ENCODE results near the gene KCNJ18. TPM values are rescaled to one million over a fixed set of nuclear protein-coding genes. Genes with fewer than 3 reads are reported as not detected.
"Not testable (repeated sequence)": the region's sequence is repeated elsewhere in the genome, so short reads cannot be mapped to it uniquely, and the experiment has no call there.

Gene KCNJ18
- total RNA-seq, 1 experiment from 2014 or later = not detected

DNA sequence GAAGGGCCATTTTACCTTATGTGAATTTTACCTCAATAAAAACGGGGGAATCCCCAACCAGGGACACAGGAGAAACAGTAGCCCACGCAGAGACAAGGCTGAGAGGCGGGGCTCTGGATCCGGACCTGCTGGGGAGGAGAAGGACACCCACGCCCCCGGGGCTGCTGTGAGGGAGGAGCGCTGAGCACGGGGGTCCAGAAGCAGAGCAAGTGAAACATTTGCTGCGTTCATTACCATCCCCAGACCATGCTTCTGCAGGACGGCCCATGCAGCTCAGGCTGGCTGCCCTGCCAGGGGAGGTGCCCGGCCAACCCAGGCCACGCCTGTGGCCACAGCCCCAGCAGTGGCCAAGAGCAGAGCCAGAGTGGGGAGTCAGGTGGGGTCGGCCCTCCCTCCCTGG is 50.0 kb downstream of the KCNJ18 start:
- H3K23me2 ChIP-seq (ENCODE audit: insufficient read length, low read depth, low read length, poor library complexity, severe bottlenecking) = no peaks in the 10 kb centered on the region

DNA sequence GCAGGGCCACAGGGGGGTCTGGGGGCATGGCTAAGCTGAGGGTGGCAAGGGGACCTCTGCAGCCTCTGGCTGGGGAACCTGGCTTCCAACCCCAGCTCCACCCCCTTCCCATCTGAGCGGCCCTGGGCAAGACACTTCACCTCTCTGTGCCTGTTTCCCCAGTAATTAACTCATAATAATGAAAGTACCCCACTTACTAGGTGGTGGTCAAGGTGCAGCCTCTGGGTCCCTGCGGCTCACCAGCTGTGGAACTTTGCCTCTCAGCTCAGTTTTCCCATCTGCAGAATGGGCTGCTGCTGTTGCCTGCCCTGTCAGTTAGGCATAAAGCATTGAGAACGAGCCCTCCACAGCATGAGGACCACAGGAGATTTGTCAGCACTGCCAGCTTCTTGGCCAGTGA is 51.8 kb downstream of the KCNJ18 start:
- H2BK12ac ChIP-seq (ENCODE audit: insufficient read length, low read depth, low read length); H2BK15ac ChIP-seq (ENCODE audit: low read depth, low read length); H3K14ac ChIP-seq (ENCODE audit: insufficient read depth, low read length); H3K79me1 ChIP-seq (ENCODE audit: insufficient read depth, low read depth, low read length, poor library complexity, severe bottlenecking); H3K4me2 ChIP-seq (ENCODE audit: insufficient read depth, insufficient read length, low read length); H3K4me1 Mint-ChIP-seq; H3K23ac ChIP-seq (ENCODE audit: insufficient read length, low read depth, low read length); DNase-seq; H3K4ac ChIP-seq (ENCODE audit: low read depth, low read length); H4K91ac ChIP-seq (ENCODE audit: insufficient read length, low read depth, low read length); H3K9ac ChIP-seq (ENCODE audit: extremely low read depth, insufficient read length, low read length); H3K79me2 ChIP-seq (ENCODE audit: insufficient read depth, low read length); H2BK20ac ChIP-seq (ENCODE audit: low read depth, low read length, poor library complexity, severe bottlenecking); H4K5ac ChIP-seq (ENCODE audit: insufficient read length, low read depth, low read length); H3K27me3 Mint-ChIP-seq (ENCODE audit: low read depth); H3K56ac ChIP-seq (ENCODE audit: insufficient read length, low read depth, low read length); H2AK5ac ChIP-seq (ENCODE audit: insufficient read length, low read length); H4K8ac ChIP-seq (replicated peaks; ENCODE audit: insufficient read length, low read depth, low read length); H4K20me1 ChIP-seq (ENCODE audit: control insufficient read depth, insufficient read depth, insufficient read length); H2AFZ ChIP-seq (ENCODE audit: low read length); H3K27me3 ChIP-seq (ENCODE audit: insufficient read depth, low read length); H2BK120ac ChIP-seq (ENCODE audit: low read depth, low read length, poor library complexity, severe bottlenecking); H2BK5ac ChIP-seq (ENCODE audit: insufficient read length, low read length); H3K27ac Mint-ChIP-seq; H3K18ac ChIP-seq (ENCODE audit: insufficient read length, low read depth, low read length); H3K4me3 Mint-ChIP-seq; H3K23me2 ChIP-seq (ENCODE audit: insufficient read length, low read depth, low read length, poor library complexity, severe bottlenecking); H3K4me1 ChIP-seq (ENCODE audit: insufficient read depth, low read length); H3K27ac ChIP-seq (ENCODE audit: insufficient read length, low read depth, low read length); H3T11ph ChIP-seq (ENCODE audit: low read length): not testable (repeated sequence)
- no CpG with 5 or more reads among the region's 3 CpGs for WGBS (ENCODE audit: extremely low coverage, insufficient read length, low lambda C conversion rate)
- peaks cover 51 to 53% of the 10 kb centered on the region in 2 experiments for H3K9me3 Mint-ChIP-seq
- peaks cover 18% of the 10 kb centered on the region for H3K9me3 ChIP-seq (ENCODE audit: control insufficient read depth, low read depth, low read length)
- peaks cover 1 to 16% (median 7%) of the 10 kb centered on the region in 3 experiments; a peak in 6 of 7 replicates for H3K36me3 Mint-ChIP-seq (ENCODE audit: insufficient read depth in 1 of 3, low read depth in 3 of 3)

More for the DNA sequence above, 50.0 kb downstream of the KCNJ18 start:
- H3K56ac ChIP-seq (ENCODE audit: insufficient read length, low read depth, low read length) = no peak overlapping the region
- no peak overlapping the region for H4K8ac ChIP-seq (replicated peaks; ENCODE audit: insufficient read length, low read depth, low read length)
- no peak overlapping the region for H2BK5ac ChIP-seq (ENCODE audit: insufficient read length, low read length)
- no peak for DNase-seq
- no peak overlapping the region for H4K91ac ChIP-seq (ENCODE audit: insufficient read length, low read depth, low read length)
- no peak overlapping the region for H2BK12ac ChIP-seq (ENCODE audit: insufficient read length, low read depth, low read length)
- H3K18ac ChIP-seq (ENCODE audit: insufficient read length, low read depth, low read length) = no peak overlapping the region
- H3K9ac ChIP-seq (ENCODE audit: extremely low read depth, insufficient read length, low read length) = no peak overlapping the region
- no peak overlapping the region for H2BK120ac ChIP-seq (ENCODE audit: low read depth, low read length, poor library complexity, severe bottlenecking)
- H3K4me1 ChIP-seq (ENCODE audit: insufficient read depth, low read length) = no peaks in the 10 kb centered on the region
- TF ChIP-seq, protein P1, sequence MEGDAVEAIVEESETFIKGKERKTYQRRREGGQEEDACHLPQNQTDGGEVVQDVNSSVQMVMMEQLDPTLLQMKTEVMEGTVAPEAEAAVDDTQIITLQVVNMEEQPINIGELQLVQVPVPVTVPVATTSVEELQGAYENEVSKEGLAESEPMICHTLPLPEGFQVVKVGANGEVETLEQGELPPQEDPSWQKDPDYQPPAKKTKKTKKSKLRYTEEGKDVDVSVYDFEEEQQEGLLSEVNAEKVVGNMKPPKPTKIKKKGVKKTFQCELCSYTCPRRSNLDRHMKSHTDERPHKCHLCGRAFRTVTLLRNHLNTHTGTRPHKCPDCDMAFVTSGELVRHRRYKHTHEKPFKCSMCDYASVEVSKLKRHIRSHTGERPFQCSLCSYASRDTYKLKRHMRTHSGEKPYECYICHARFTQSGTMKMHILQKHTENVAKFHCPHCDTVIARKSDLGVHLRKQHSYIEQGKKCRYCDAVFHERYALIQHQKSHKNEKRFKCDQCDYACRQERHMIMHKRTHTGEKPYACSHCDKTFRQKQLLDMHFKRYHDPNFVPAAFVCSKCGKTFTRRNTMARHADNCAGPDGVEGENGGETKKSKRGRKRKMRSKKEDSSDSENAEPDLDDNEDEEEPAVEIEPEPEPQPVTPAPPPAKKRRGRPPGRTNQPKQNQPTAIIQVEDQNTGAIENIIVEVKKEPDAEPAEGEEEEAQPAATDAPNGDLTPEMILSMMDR (conservative IDR thresholded peaks at IDR 0.05) = no peak
- no peak overlapping the region for H3K4me2 ChIP-seq (ENCODE audit: insufficient read depth, insufficient read length, low read length)
- no peak overlapping the region for H4K5ac ChIP-seq (ENCODE audit: insufficient read length, low read depth, low read length)
- no peak overlapping the region for H3K4me3 Mint-ChIP-seq
- no peaks in the 10 kb centered on the region for H3K27me3 ChIP-seq (ENCODE audit: insufficient read depth, low read length)
- no peaks in the 10 kb centered on the region for H3K79me1 ChIP-seq (ENCODE audit: insufficient read depth, low read depth, low read length, poor library complexity, severe bottlenecking)
- H3K4ac ChIP-seq (ENCODE audit: low read depth, low read length) = no peak overlapping the region
- no peaks in the 10 kb centered on the region for H4K20me1 ChIP-seq (ENCODE audit: control insufficient read depth, insufficient read depth, insufficient read length)
- no peak overlapping the region for H3K23ac ChIP-seq (ENCODE audit: insufficient read length, low read depth, low read length)
- H2AK5ac ChIP-seq (ENCODE audit: insufficient read length, low read length) = no peak overlapping the region
- H2BK20ac ChIP-seq (ENCODE audit: low read depth, low read length, poor library complexity, severe bottlenecking) = no peak overlapping the region
- peaks cover 21% of the 10 kb centered on the region for H3K9me3 ChIP-seq (ENCODE audit: control insufficient read depth, low read depth, low read length)
- no peak overlapping the region for H3K27ac Mint-ChIP-seq
- H3K27me3 Mint-ChIP-seq (ENCODE audit: low read depth) = no peaks in the 10 kb centered on the region; the same call in 1 of the 2 replicates
- no peaks in the 10 kb centered on the region for H3K79me2 ChIP-seq (ENCODE audit: insufficient read depth, low read length)
- H3K27ac ChIP-seq (ENCODE audit: insufficient read length, low read depth, low read length) = no peak overlapping the region
- H2BK15ac ChIP-seq (ENCODE audit: low read depth, low read length) = no peak overlapping the region
- no peak overlapping the region for H3T11ph ChIP-seq (ENCODE audit: low read length)
- no peaks in the 10 kb centered on the region for H3K4me1 Mint-ChIP-seq
- peaks cover 41 to 44% of the 10 kb centered on the region in 2 experiments for H3K9me3 Mint-ChIP-seq
- no peak overlapping the region for H3K14ac ChIP-seq (ENCODE audit: insufficient read depth, low read length)
- no peak overlapping the region for H2AFZ ChIP-seq (ENCODE audit: low read length)
- H3K36me3 Mint-ChIP-seq (ENCODE audit: insufficient read depth in 1 of 3, low read depth in 3 of 3) = peaks cover 1 to 15% (median 7%) of the 10 kb centered on the region in 3 experiments; a peak in 5 of 7 replicates
- WGBS (ENCODE audit: extremely low coverage, insufficient read length, low lambda C conversion rate) = no CpG with 5 or more reads among the region's 13 CpGs
